OCI-LY3 (cell line): ENCODE measurements around the gene PDE8A.

Experiments
- H2AFZ ChIP-seq: fragments of 200-600, 300-600 bp; shearing (Covaris generic); 2 replicates; pipeline ENCODE4 v1.6.0; 2014; ENCODE audit warnings: antibody characterized with exemption, low read depth, low read length
- H3K27ac ChIP-seq: fragments of 200-600, 300-600 bp; sonication (generic); 2 replicates; pipeline ENCODE4 v1.5.1; 2014; ENCODE audit warnings: mild to moderate bottlenecking, low read length, moderate library complexity, mixed read lengths
- H3K27me3 ChIP-seq: fragments of 200-600, 300-600 bp; sonication (generic); 2 replicates; pipeline ENCODE4 v1.6.1; 2014; ENCODE audit warnings: low read depth, low read length, mixed read lengths
- H3K36me3 ChIP-seq: fragments of 200-600, 300-600 bp; sonication (generic); replicated peaks from 2 replicates; pipeline ENCODE3; 2014; ENCODE audit warnings: low read depth, low read length, mixed read lengths
- H3K4me1 ChIP-seq: fragments of 300-600, 200-600 bp; sonication (generic); 2 replicates; pipeline ENCODE4 v1.6.1; 2014; ENCODE audit warnings: low read length, mixed read lengths
- H3K4me2 ChIP-seq: fragments of 200-600, 300-600 bp; sonication (generic); 2 replicates; pipeline ENCODE4 v1.6.1; 2014; ENCODE audit warnings: low read length, mixed read lengths
- H3K4me3 ChIP-seq: fragments of 300-600, 200-600 bp; sonication (generic); 2 replicates; pipeline ENCODE4 v1.5.1; 2014; ENCODE audit warnings: antibody characterized with exemption, mild to moderate bottlenecking, low read length, moderate library complexity
- H3K79me2 ChIP-seq: fragments of 300-600, 200-600 bp; shearing (Covaris generic); 2 replicates; pipeline ENCODE4 v1.6.1; 2014; ENCODE audit warnings: mild to moderate bottlenecking, low read length, mixed read lengths
- H3K9ac ChIP-seq: fragments of 300-600, 200-600 bp; shearing (Covaris generic); 2 replicates; pipeline ENCODE4 v1.6.0; 2014; ENCODE audit warnings: mild to moderate bottlenecking, low read length, moderate library complexity
- H3K9me3 ChIP-seq: fragments of 200-600, 300-600 bp; shearing (Covaris generic); 2 replicates; pipeline ENCODE4 v1.6.1; 2014; ENCODE audit warnings: low read length, mixed read lengths; ENCODE audit not compliant: insufficient read depth
- H4K20me1 ChIP-seq: fragments of 200-600, 300-600 bp; sonication (generic); 2 replicates; pipeline ENCODE4 v1.6.1; 2016; ENCODE audit warnings: low read length, mixed read lengths; ENCODE audit not compliant: insufficient read depth
- EZH2phosphoT487 ChIP-seq: fragments of 200-600 bp; shearing (Covaris generic); IDR thresholded peaks from 2 replicates; pipeline ENCODE4 v1.6.1; 2018; ENCODE audit warnings: antibody characterized with exemption, mixed run types, low read depth
- TF ChIP-seq, protein P1 (sequence below): fragments of 200-600, 300-600 bp; sonication (generic); IDR thresholded peaks from 2 replicates; pipeline ENCODE4 v1.5.1; 2014; ENCODE audit warnings: antibody characterized with exemption, low read length, low read depth

The PDE8A gene

DNA sequence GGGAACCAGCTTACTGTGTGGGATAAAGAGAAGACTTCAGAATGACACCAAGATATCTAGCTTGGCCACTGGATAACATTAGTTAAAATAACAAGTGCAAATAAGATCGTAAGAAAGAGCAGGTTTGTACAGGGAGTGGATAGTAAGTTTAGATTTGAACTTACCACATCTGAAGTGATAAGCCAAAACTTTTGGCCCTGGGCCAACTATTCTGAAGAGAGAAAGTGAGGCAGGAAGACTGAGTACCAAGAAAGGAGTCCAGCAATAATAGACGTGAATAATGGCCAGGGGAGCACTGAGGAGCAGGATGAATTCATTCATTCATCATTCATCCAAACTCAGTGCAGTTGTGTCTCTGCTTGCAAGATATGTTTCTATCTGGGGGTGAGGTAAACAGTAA is 122.9 kb downstream of the PDE8A start:
- Histone ChIP-seq H3K9ac (no peak overlapping the region), H3K4me3 (no peak overlapping the region), H3K36me3 (peaks cover 8% of the 10 kb centered on the region), H3K79me2 (no peaks in the 10 kb centered on the region), H2AFZ (no peak overlapping the region), H3K4me2 (no peak overlapping the region), H3K4me1 (no peaks in the 10 kb centered on the region), H3K9me3 (no peaks in the 10 kb centered on the region), H4K20me1 (no peaks in the 10 kb centered on the region), H3K27me3 (no peaks in the 10 kb centered on the region), H3K27ac (no peak overlapping the region)
- TF ChIP-seq, protein P1, sequence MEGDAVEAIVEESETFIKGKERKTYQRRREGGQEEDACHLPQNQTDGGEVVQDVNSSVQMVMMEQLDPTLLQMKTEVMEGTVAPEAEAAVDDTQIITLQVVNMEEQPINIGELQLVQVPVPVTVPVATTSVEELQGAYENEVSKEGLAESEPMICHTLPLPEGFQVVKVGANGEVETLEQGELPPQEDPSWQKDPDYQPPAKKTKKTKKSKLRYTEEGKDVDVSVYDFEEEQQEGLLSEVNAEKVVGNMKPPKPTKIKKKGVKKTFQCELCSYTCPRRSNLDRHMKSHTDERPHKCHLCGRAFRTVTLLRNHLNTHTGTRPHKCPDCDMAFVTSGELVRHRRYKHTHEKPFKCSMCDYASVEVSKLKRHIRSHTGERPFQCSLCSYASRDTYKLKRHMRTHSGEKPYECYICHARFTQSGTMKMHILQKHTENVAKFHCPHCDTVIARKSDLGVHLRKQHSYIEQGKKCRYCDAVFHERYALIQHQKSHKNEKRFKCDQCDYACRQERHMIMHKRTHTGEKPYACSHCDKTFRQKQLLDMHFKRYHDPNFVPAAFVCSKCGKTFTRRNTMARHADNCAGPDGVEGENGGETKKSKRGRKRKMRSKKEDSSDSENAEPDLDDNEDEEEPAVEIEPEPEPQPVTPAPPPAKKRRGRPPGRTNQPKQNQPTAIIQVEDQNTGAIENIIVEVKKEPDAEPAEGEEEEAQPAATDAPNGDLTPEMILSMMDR: no peak
- no peak for TF ChIP-seq EZH2phosphoT487

DNA sequence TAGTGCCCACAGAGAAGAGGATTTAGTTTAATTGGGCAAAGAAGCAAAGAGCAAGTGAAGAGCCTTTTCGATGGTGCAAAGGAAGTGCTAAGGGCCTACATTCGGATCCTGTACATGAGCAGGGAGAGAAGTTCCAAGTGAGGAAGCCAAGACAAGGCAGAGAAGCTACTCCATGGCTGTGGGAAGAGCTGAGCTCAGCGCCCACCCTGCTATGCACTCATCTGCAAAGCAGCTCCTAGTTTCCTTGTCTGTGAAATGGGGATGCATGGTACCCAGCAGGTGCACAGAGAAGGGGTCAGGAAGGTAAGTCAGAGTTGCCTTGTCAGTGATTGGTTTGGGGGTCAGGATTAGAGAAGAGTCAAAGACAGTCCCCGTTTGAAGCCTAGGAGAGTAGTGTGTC is 126.5 kb downstream of the PDE8A start:
- Histone ChIP-seq H2AFZ (no peak overlapping the region), H3K9ac (no peak overlapping the region), H4K20me1 (no peaks in the 10 kb centered on the region), H3K4me2 (no peak overlapping the region), H3K79me2 (no peaks in the 10 kb centered on the region), H3K4me3 (no peak overlapping the region), H3K4me1 (no peaks in the 10 kb centered on the region), H3K9me3 (no peaks in the 10 kb centered on the region), H3K27ac (no peak overlapping the region), H3K27me3 (no peaks in the 10 kb centered on the region), H3K36me3 (peaks cover under 1% of the 10 kb centered on the region)
- TF ChIP-seq, protein P1: no peak
- no peak for TF ChIP-seq EZH2phosphoT487

DNA sequence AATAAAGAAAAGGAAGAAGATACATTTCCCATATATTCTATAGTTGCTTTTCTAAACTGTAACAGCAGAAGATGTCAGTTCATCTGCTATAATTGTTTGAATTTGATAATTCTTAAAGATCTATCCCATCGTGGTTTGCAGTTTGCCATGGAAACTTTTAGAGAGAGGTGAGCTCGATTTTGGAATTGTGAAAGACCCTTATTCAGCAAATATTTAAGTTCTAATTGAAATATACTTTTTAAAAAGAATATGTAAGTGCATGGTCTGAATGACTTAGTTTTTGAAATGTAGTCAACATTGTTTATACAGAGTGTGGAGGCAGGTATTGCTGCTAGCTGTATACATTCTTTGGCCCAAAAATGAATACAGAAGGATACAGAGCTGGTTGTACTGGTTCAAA is 127.7 kb downstream of the PDE8A start:
- no peak overlapping the region for H3K9ac ChIP-seq
- H3K4me2 ChIP-seq: no peak overlapping the region
- H3K27me3 ChIP-seq: no peaks in the 10 kb centered on the region
- no peak overlapping the region for H2AFZ ChIP-seq
- H3K36me3 ChIP-seq: peaks cover 8% of the 10 kb centered on the region
- no peak overlapping the region for H3K27ac ChIP-seq
- no peaks in the 10 kb centered on the region for H3K4me1 ChIP-seq
- H3K9me3 ChIP-seq: no peaks in the 10 kb centered on the region
- no peaks in the 10 kb centered on the region for H3K79me2 ChIP-seq
- no peak overlapping the region for H3K4me3 ChIP-seq
- no peaks in the 10 kb centered on the region for H4K20me1 ChIP-seq
- TF ChIP-seq, protein P1: no peak
- TF ChIP-seq EZH2phosphoT487: no peak

DNA sequence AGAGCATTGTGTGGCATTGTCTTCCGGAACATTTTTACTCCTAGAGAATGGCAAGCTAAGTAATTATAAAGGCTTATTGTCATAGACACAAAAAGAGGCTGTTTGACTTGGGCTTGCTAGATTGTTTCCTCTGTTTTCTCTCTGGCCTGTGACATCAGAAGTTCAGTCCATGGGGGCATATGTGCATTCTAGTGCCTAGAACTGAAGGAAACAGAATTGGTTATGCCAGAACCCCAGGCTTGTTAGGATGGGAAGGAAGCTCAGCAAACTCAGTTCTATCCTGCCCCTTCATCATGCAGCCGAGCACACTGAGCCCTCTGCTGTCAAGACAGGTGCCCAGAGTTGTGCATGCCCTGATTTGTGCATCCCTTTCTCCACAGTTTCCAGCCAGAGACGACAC is 131.3 kb downstream of the PDE8A start:
- H3K4me2 ChIP-seq: no peak overlapping the region
- TF ChIP-seq EZH2phosphoT487: no peak
- TF ChIP-seq, protein P1: no peak
- H2AFZ ChIP-seq: no peak overlapping the region
- no peaks in the 10 kb centered on the region for H3K27me3 ChIP-seq
- H3K79me2 ChIP-seq: no peaks in the 10 kb centered on the region
- peaks cover 14% of the 10 kb centered on the region for H3K36me3 ChIP-seq
- no peaks in the 10 kb centered on the region for H3K4me1 ChIP-seq
- H3K4me3 ChIP-seq: no peak overlapping the region
- H3K9me3 ChIP-seq: no peaks in the 10 kb centered on the region
- H3K27ac ChIP-seq: no peak overlapping the region
- H4K20me1 ChIP-seq: no peaks in the 10 kb centered on the region
- no peak overlapping the region for H3K9ac ChIP-seq
